Chondrocyte (in vitro differentiated cells): ENCODE measurements around the gene SPOCK2. TPM values are rescaled to one million over a fixed set of nuclear protein-coding genes. Genes with fewer than 3 reads are reported as not detected.

Experiments used
- DNase-seq: peaks from one replicate; pipeline ENCODE4 v3.0.0; 2021; ENCODE audit warnings: mixed read lengths, low spot score
- H3K27ac Mint-ChIP-seq: one replicate; pipeline ENCODE4 v1.8.0; 2021; ENCODE audit warnings: mild to moderate bottlenecking, moderate library complexity, mixed read lengths; ENCODE audit not compliant: unreplicated experiment
- H3K27me3 Mint-ChIP-seq: 2 replicates; pipeline ENCODE4 v1.8.0; 2021; ENCODE audit warnings: low read depth, mixed read lengths
- H3K36me3 Mint-ChIP-seq: 2 replicates; pipeline ENCODE4 v1.8.0; 2021; ENCODE audit warnings: low read depth, mixed read lengths
- H3K4me1 Mint-ChIP-seq: 2 replicates; pipeline ENCODE4 v1.8.0; 2021; ENCODE audit warnings: low read depth, mild to moderate bottlenecking, mixed read lengths
- H3K4me3 Mint-ChIP-seq: one replicate; pipeline ENCODE4 v1.8.0; 2021; ENCODE audit warnings: mild to moderate bottlenecking, moderate library complexity, mixed read lengths; ENCODE audit not compliant: unreplicated experiment
- H3K9me3 Mint-ChIP-seq: 2 replicates; pipeline ENCODE4 v1.8.0; 2021; ENCODE audit warnings: low read depth, mixed read lengths
- total RNA-seq: library from RNA; stranded (reverse); gene quantifications from 3 replicates; pipeline ENCODE4 v1.2.1, GENCODE V29; 2021
- TF ChIP-seq, protein P1 (sequence below): fragments of 200-600 bp; sonication (generic); IDR thresholded peaks from 2 replicates; pipeline ENCODE4 v1.5.0; 2021; ENCODE audit warnings: antibody characterized with exemption, mild to moderate bottlenecking, moderate library complexity

The SPOCK2 gene
- total RNA-seq, 1 donor from 2014 or later: 0.32 TPM

DNA sequence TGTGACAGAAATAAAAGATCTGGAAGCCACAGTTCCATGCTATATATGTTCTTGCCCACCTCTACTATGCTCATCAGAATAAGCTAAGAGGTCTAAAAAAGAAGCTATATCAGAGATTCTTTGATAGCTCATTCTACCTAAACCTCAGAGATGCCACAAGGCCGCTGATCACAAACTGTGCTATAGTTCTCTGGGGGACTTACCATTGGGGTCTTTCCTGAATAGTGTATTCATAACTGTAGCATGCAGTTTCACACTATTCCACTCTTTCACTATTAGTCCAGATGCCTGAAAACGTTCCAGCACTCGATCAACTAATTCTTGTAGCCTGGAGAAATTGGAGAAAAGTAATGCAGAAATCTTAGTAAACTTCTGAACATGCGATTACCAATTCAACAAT is 44.5 kb upstream of the SPOCK2 start:
- Mint-ChIP-seq H3K36me3 (peaks cover 10% of the 10 kb centered on the region), H3K27ac (no peak overlapping the region), H3K4me1 (peaks cover 14% of the 10 kb centered on the region), H3K4me3 (no peak overlapping the region), H3K27me3 (no peaks in the 10 kb centered on the region), H3K9me3 (no peaks in the 10 kb centered on the region)
- TF ChIP-seq, protein P1, sequence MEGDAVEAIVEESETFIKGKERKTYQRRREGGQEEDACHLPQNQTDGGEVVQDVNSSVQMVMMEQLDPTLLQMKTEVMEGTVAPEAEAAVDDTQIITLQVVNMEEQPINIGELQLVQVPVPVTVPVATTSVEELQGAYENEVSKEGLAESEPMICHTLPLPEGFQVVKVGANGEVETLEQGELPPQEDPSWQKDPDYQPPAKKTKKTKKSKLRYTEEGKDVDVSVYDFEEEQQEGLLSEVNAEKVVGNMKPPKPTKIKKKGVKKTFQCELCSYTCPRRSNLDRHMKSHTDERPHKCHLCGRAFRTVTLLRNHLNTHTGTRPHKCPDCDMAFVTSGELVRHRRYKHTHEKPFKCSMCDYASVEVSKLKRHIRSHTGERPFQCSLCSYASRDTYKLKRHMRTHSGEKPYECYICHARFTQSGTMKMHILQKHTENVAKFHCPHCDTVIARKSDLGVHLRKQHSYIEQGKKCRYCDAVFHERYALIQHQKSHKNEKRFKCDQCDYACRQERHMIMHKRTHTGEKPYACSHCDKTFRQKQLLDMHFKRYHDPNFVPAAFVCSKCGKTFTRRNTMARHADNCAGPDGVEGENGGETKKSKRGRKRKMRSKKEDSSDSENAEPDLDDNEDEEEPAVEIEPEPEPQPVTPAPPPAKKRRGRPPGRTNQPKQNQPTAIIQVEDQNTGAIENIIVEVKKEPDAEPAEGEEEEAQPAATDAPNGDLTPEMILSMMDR: no peak
- no peak for DNase-seq

DNA sequence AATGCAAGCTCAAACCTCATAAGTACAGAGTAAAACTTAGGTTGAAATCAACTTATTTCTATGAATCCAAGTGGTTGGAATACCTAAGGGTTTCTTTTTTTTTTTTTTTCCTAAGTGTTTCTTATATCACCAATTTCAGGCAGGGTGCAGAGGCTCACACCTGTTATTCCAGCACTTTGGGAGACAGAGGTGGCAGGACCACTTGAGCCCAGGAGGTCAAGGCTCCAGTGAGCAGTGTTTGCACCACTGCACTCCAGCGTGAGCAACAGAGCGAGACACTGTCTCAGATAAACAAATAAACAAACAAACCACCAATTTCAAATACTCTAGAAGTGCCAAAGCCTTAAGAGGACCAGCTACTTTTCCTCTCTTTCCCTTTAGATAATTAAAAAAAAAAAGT is 39.2 kb upstream of the SPOCK2 start:
- H3K27ac Mint-ChIP-seq: no peak overlapping the region
- no peak for DNase-seq
- H3K4me1 Mint-ChIP-seq: peaks cover 9% of the 10 kb centered on the region
- no peak overlapping the region for H3K4me3 Mint-ChIP-seq
- H3K9me3 Mint-ChIP-seq: no peaks in the 10 kb centered on the region
- peaks cover 1% of the 10 kb centered on the region for H3K36me3 Mint-ChIP-seq
- no peaks in the 10 kb centered on the region for H3K27me3 Mint-ChIP-seq
- TF ChIP-seq, protein P1: no peak

DNA sequence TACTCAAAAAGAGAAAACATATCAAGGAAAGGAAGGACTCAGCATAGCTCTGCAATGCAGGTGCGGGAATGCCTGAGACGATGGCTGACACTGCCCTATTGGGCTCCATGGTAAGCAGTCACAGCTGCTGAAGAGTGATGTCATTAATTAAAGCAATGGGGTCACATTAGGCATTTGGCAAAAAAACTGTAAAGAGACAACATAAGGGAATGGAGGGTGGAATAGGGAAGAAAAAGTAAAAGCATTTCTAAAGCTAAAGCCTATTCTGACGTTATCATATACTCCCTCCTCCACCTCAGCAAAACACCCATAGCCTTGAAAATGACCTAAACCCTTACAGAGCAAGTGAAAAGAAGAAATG is 38.5 kb upstream of the SPOCK2 start:
- Mint-ChIP-seq H3K27ac (no peak overlapping the region), H3K36me3 (peaks cover 1% of the 10 kb centered on the region), H3K4me1 (peaks cover 7% of the 10 kb centered on the region), H3K27me3 (no peaks in the 10 kb centered on the region), H3K9me3 (no peaks in the 10 kb centered on the region), H3K4me3 (no peak overlapping the region)
- no peak for DNase-seq
- TF ChIP-seq, protein P1: no peak

DNA sequence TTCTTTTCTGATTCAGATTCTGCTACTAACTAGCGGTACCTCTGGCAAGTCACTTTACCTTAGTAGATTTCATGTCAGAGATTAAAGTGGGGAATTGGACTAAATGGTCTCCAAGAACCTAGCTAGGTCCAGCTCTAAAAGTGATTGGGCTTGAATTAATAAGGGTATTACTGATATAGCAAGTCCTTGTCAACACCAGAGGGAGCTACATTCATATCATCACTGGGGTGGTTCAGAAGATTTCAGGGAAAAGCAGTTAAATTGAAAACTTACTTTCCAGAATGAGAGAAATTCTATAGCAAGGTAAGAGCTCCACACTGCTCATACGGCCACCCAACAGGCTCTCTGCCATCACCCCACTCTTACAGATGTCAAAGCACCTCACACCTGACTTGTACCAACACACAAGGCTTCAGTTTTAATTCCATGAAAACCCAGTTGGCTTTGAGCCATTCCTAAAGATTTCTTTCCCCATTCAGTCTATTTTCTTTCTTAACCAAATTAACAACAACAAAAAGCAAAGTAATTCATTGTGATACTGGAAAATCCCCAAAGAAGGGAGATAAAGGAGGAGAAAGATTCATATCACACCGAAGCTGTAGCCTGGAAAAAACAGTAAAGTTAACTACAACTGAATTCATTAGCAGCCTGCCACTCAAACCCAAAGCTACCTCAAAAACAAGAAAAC is 38.0 kb upstream of the SPOCK2 start:
- no peaks in the 10 kb centered on the region for H3K27me3 Mint-ChIP-seq
- no peak overlapping the region for H3K4me3 Mint-ChIP-seq
- H3K36me3 Mint-ChIP-seq: peaks cover 1% of the 10 kb centered on the region
- H3K9me3 Mint-ChIP-seq: no peaks in the 10 kb centered on the region
- H3K27ac Mint-ChIP-seq: no peak overlapping the region
- DNase-seq: no peak
- H3K4me1 Mint-ChIP-seq: peaks cover 7% of the 10 kb centered on the region
- TF ChIP-seq, protein P1: peak; percentile 78

DNA sequence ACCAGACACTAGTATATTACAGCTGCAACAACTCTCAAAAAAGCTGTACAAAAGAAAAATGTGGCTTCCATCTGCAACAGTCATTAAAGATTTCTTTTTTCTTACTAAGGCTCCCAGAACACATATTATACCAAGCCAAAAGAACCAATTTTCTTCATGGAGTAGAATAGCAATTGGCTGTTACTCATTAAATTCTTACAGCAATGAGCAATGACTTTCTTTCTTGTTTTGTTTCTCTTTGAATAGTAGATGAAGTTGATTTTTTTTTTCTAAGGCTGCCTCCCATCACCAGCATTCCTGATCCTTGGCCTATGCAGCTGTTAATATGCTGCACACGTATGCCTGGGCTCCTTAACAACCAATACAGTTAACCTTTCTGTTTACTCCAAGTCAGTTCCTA is 36.6 kb upstream of the SPOCK2 start:
- peaks cover 8% of the 10 kb centered on the region for H3K36me3 Mint-ChIP-seq
- no peaks in the 10 kb centered on the region for H3K9me3 Mint-ChIP-seq
- no peaks in the 10 kb centered on the region for H3K27me3 Mint-ChIP-seq
- H3K27ac Mint-ChIP-seq: no peak overlapping the region
- no peak for DNase-seq
- H3K4me3 Mint-ChIP-seq: no peak overlapping the region
- peaks cover 7% of the 10 kb centered on the region for H3K4me1 Mint-ChIP-seq
- TF ChIP-seq, protein P1: no peak
